HCT116 (cell line): ENCODE data around the gene GMPPA.

Experiments
- CEBPB ChIP-seq: IDR thresholded peaks from 2 replicates; pipeline ENCODE4 v1.6.1; 2012; ENCODE audit warnings: low read depth
- JUND ChIP-seq: IDR thresholded peaks from 2 replicates; pipeline ENCODE4 v1.6.1; 2012
- POLR2A ChIP-seq: IDR thresholded peaks from 2 replicates; pipeline ENCODE4 v1.7.0; 2011; ENCODE audit warnings: borderline replicate concordance; ENCODE audit not compliant: insufficient read depth, insufficient read length; ENCODE audit errors: extremely low read depth
- RAD21 ChIP-seq: IDR thresholded peaks from 2 replicates; pipeline ENCODE4 v1.6.1; 2012; ENCODE audit warnings: low read depth, mild to moderate bottlenecking
- SRF ChIP-seq: IDR thresholded peaks from 2 replicates; pipeline ENCODE4 v1.6.1; 2012; ENCODE audit warnings: low read depth
- ZNF274 ChIP-seq: fragments of 200-500 bp; sonication (Bioruptor generic); IDR thresholded peaks from 2 replicates; pipeline ENCODE4 v1.6.1; 2014; ENCODE audit warnings: mild to moderate bottlenecking, low read depth, low read length, inconsistent platforms
- TF ChIP-seq, protein P1 (sequence below), 3 experiments: fragments of 200-600 bp in 1 of 3; sonication (generic) in 1 of 3; IDR thresholded peaks in 2 of 3; conservative IDR thresholded peaks in 1 of 3; 2 replicates each; pipeline ENCODE4 v1.5.1; 2012 to 2017; ENCODE audit warnings: low read depth in 2 of 3, low read length in 2 of 3, antibody characterized with exemption in 1 of 3, borderline replicate concordance in 1 of 3, control low read depth in 1 of 3, mild to moderate bottlenecking in 1 of 3, mixed read lengths in 1 of 3, mixed run types in 1 of 3, moderate library complexity in 1 of 3; ENCODE audit not compliant: insufficient read depth in 1 of 3

DNA sequence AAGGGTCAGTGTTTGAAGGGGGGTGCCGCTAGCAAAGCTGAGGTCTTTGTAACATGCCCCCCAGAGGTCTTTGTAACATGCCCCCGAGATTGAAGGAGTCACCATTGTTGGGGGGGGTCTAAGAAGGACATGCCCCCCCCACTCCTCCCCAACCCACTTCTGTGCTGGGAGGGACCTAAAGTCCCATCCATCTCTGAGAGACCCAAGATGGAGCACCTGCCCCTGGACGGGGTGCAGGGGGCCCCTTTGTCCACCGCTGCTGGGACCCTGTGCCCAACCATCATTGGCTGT lies 9.7 kb downstream of the GMPPA start:
- TF ChIP-seq JUND (no peak), CEBPB (no peak), RAD21 (no peak), ZNF274 (no peak), SRF (no peak), POLR2A (no peak)
- TF ChIP-seq, protein P1, sequence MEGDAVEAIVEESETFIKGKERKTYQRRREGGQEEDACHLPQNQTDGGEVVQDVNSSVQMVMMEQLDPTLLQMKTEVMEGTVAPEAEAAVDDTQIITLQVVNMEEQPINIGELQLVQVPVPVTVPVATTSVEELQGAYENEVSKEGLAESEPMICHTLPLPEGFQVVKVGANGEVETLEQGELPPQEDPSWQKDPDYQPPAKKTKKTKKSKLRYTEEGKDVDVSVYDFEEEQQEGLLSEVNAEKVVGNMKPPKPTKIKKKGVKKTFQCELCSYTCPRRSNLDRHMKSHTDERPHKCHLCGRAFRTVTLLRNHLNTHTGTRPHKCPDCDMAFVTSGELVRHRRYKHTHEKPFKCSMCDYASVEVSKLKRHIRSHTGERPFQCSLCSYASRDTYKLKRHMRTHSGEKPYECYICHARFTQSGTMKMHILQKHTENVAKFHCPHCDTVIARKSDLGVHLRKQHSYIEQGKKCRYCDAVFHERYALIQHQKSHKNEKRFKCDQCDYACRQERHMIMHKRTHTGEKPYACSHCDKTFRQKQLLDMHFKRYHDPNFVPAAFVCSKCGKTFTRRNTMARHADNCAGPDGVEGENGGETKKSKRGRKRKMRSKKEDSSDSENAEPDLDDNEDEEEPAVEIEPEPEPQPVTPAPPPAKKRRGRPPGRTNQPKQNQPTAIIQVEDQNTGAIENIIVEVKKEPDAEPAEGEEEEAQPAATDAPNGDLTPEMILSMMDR (IDR thresholded peaks at IDR 0.05 in 2 of 3, conservative IDR thresholded peaks at IDR 0.05 in 1 of 3; ENCODE audit: borderline replicate concordance in 1 of 3, insufficient read depth in 1 of 3, low read depth in 2 of 3, low read length in 2 of 3), result no peak
